CD4-positive, alpha-beta memory T cell (primary cell): ENCODE measurements around the gene AXIN2. TPM values are rescaled to one million over a fixed set of nuclear protein-coding genes. Genes with fewer than 3 reads are reported as not detected.
"Not testable (repeated sequence)": the region's sequence is repeated elsewhere in the genome, so short reads cannot be mapped to it uniquely, and the experiment has no call there.

ENCODE experiments used
- CTCF ChIA-PET: fragments of 350-600 bp; sonication (Branson Sonifier 250); formaldehyde crosslinking; loops from one replicate; lab custom pipeline; 2021; ENCODE audit warnings: inconsistent platforms; ENCODE audit not compliant: partially characterized antibody; lab: Charles Lee
- POLR2A ChIA-PET: fragments of 350-600 bp; sonication (Branson Sonifier 250); formaldehyde crosslinking; loops from one replicate; lab custom pipeline; 2021; ENCODE audit not compliant: partially characterized antibody; lab: Charles Lee
- DNase-seq, 5 donors: peaks; one replicate each; pipeline versions ENCODE4 v3.0.0 to v3.0.0-alpha.2; 2020 to 2022; ENCODE audit warnings: mixed read lengths in 1 of 5
- H3K27ac ChIP-seq: one replicate; pipeline ENCODE4 v1.7.0; 2013; ENCODE audit warnings: low read depth, low read length
- H3K27me3 ChIP-seq: 2 replicates; pipeline ENCODE4 v1.7.0; 2013; ENCODE audit warnings: mild to moderate bottlenecking, low read length, moderate library complexity; ENCODE audit not compliant: insufficient read depth
- H3K36me3 ChIP-seq: 2 replicates; pipeline ENCODE4 v1.7.0; 2013; ENCODE audit warnings: mild to moderate bottlenecking, low read length, moderate library complexity; ENCODE audit not compliant: insufficient read depth
- H3K4me1 ChIP-seq: 2 replicates; pipeline ENCODE4 v1.7.0; 2013; ENCODE audit warnings: mild to moderate bottlenecking, low read length, moderate library complexity; ENCODE audit not compliant: insufficient read depth
- H3K4me3 ChIP-seq, 2 donors: one replicate each; pipeline ENCODE4 v1.7.0; 2013; ENCODE audit warnings: low read length in 2 of 2, mild to moderate bottlenecking in 1 of 2
- H3K9me3 ChIP-seq, 2 donors: one replicate each; pipeline ENCODE4 v1.7.0; 2013; ENCODE audit warnings: low read length in 2 of 2, control low read depth in 1 of 2; ENCODE audit not compliant: control insufficient read depth in 1 of 2
- H3K27ac Mint-ChIP-seq, 7 donors: one replicate each; pipeline ENCODE4 v1.8.0; 2020 to 2021; ENCODE audit warnings: mixed read lengths in 7 of 7, mild to moderate bottlenecking in 6 of 7, inconsistent platforms in 3 of 7, moderate library complexity in 3 of 7
- H3K27me3 Mint-ChIP-seq, 2 donors: one replicate each; pipeline ENCODE4 v1.8.0; 2020 to 2021; ENCODE audit warnings: mixed read lengths in 2 of 2
- H3K36me3 Mint-ChIP-seq, 2 donors: one replicate each; pipeline ENCODE4 v1.8.0; 2020 to 2021; ENCODE audit warnings: mixed read lengths in 2 of 2, inconsistent platforms in 1 of 2, mild to moderate bottlenecking in 1 of 2
- H3K4me1 Mint-ChIP-seq, 4 donors: one replicate each; pipeline ENCODE4 v1.8.0; 2020 to 2021; ENCODE audit warnings: mixed read lengths in 4 of 4, mild to moderate bottlenecking in 1 of 4
- H3K4me3 Mint-ChIP-seq, 8 donors: one replicate each; pipeline ENCODE4 v1.8.0; 2020 to 2021; ENCODE audit warnings: mixed read lengths in 8 of 8, mild to moderate bottlenecking in 7 of 8, moderate library complexity in 6 of 8, inconsistent platforms in 3 of 8
- H3K9me3 Mint-ChIP-seq, 8 donors: one replicate each; pipeline ENCODE4 v1.8.0; 2020 to 2021; ENCODE audit warnings: mixed read lengths in 8 of 8, mild to moderate bottlenecking in 5 of 8, inconsistent platforms in 3 of 8, moderate library complexity in 1 of 8
- intact Hi-C: fragments of 100-400 bp; cut with micrococcal nuclease; formaldehyde crosslinking; loops from one replicate; pipeline ENCODE4 v1.15.1; 2023
- polyA plus RNA-seq, 2 donors: library from polyadenylated mRNA; unstranded; fragments of 300-500 nt; fragmentation: Illumina TruSeq; gene quantifications; one replicate each; pipeline ENCODE4 v1.2.3, GENCODE V29; 2021
- total RNA-seq, 2 experiments: library from RNA; stranded (reverse); gene quantifications; one replicate each; pipeline ENCODE4 v1.2.3, GENCODE V29; 2021

Gene AXIN2
- total and polyA plus RNA-seq, 4 experiments from 2014 or later, result 3.4 to 30.3 (median 20.9) TPM

- peaks cover 9% of the 10 kb centered on the region for H3K4me1 ChIP-seq
- Mint-ChIP-seq H3K4me1 (peaks cover 7 to 19% (median 8%) of the 10 kb centered on the region in 4 donors), H3K36me3 (peaks cover 0 to 3% of the 10 kb centered on the region in 2 donors), H3K27ac (no peak overlapping the region), H3K9me3 (peaks cover 0 to 2% (median 0%) of the 10 kb centered on the region in 8 donors), H3K27me3 (peaks cover 0 to 2% of the 10 kb centered on the region in 2 donors), H3K4me3 (no peak overlapping the region)
- H3K27ac ChIP-seq, result no peak overlapping the region
- H3K27me3 ChIP-seq, result no peaks in the 10 kb centered on the region
- no peak overlapping the region for H3K4me3 ChIP-seq
- intact Hi-C loops, result no loop called here
- no peaks in the 10 kb centered on the region for H3K36me3 ChIP-seq
- POLR2A ChIA-PET, result no interaction called here
- DNase-seq, result no peak
- CTCF ChIA-PET, result no interaction called here
- no peaks in the 10 kb centered on the region for H3K9me3 ChIP-seq
These were observed 45.9 kb downstream of the AXIN2 start for GRCh38 chr17:65515512-65515911.

- H3K36me3 Mint-ChIP-seq, result peaks cover 0 to 4% of the 10 kb centered on the region in 2 donors
- H3K9me3 Mint-ChIP-seq, result peaks cover 0 to 4% (median 0%) of the 10 kb centered on the region in 8 donors
- H3K27ac ChIP-seq, result no peak overlapping the region
- peaks cover 0 to 2% of the 10 kb centered on the region in 2 donors for H3K27me3 Mint-ChIP-seq
- H3K4me1 Mint-ChIP-seq, result peaks cover 3 to 11% (median 7%) of the 10 kb centered on the region in 4 donors
- H3K36me3 ChIP-seq, result no peaks in the 10 kb centered on the region
- H3K27me3 ChIP-seq, result no peaks in the 10 kb centered on the region
- H3K4me3 Mint-ChIP-seq, result no peak overlapping the region
- no peak for DNase-seq
- POLR2A ChIA-PET, result no interaction called here
- no peaks in the 10 kb centered on the region for H3K9me3 ChIP-seq
- H3K4me1 ChIP-seq, result peaks cover 9% of the 10 kb centered on the region
- CTCF ChIA-PET, result no interaction called here
- H3K27ac Mint-ChIP-seq, result peak overlapping the region in 1 of 7 donors; percentile 48
- intact Hi-C loops, result no loop called here
- H3K4me3 ChIP-seq, result no peak overlapping the region
These were observed 46.9 kb downstream of the AXIN2 start for GRCh38 chr17:65514541-65514940.

- H3K27ac Mint-ChIP-seq, result peak overlapping the region in 1 of 7 donors; percentile 48
- Histone ChIP-seq H3K9me3 (no peaks in the 10 kb centered on the region), H3K27me3 (no peaks in the 10 kb centered on the region), H3K4me1 (peaks cover 9% of the 10 kb centered on the region), H3K4me3 (no peak overlapping the region), H3K27ac (no peak overlapping the region), H3K36me3 (no peaks in the 10 kb centered on the region)
- no peak for DNase-seq
- H3K36me3 Mint-ChIP-seq, result peaks cover 0 to 4% of the 10 kb centered on the region in 2 donors
- intact Hi-C loops, result no loop called here
- no peak overlapping the region for H3K4me3 Mint-ChIP-seq
- ChIA-PET CTCF (no interaction called here), POLR2A (no interaction called here)
- peaks cover 0 to 7% (median 6%) of the 10 kb centered on the region in 4 donors for H3K4me1 Mint-ChIP-seq
- peaks cover 0 to 4% (median 0%) of the 10 kb centered on the region in 8 donors for H3K9me3 Mint-ChIP-seq
- H3K27me3 Mint-ChIP-seq, result peaks cover 0 to 2% of the 10 kb centered on the region in 2 donors
These were observed 47.4 kb downstream of the AXIN2 start for GRCh38 chr17:65514082-65514481.

- POLR2A ChIA-PET, result no interaction called here
- no peaks in the 10 kb centered on the region for H3K27me3 Mint-ChIP-seq
- no peak overlapping the region for H3K4me3 Mint-ChIP-seq
These were observed 50.1 kb downstream of the AXIN2 start for GRCh38 chr17:65511316-65511715.

GRCh38 chr17:65509032-65509431 lies 52.4 kb downstream of the AXIN2 start:
- intact Hi-C loops, result no loop called here
- H3K9me3 Mint-ChIP-seq, result peaks cover 0 to 4% (median 0%) of the 10 kb centered on the region in 8 donors
- peaks cover 0 to 6% (median under 1%) of the 10 kb centered on the region in 4 donors for H3K4me1 Mint-ChIP-seq
- H3K4me3 ChIP-seq, result no peak overlapping the region
- H3K27me3 ChIP-seq, result no peaks in the 10 kb centered on the region
- peaks cover 0 to 4% of the 10 kb centered on the region in 2 donors for H3K36me3 Mint-ChIP-seq
- CTCF ChIA-PET, result no interaction called here
- no peaks in the 10 kb centered on the region for H3K27me3 Mint-ChIP-seq
- H3K9me3 ChIP-seq, result no peaks in the 10 kb centered on the region
- DNase-seq, result no peak
- POLR2A ChIA-PET, result no interaction called here
- no peak overlapping the region for H3K4me3 Mint-ChIP-seq
- no peaks in the 10 kb centered on the region for H3K36me3 ChIP-seq
- no peak overlapping the region for H3K27ac Mint-ChIP-seq
- H3K27ac ChIP-seq, result no peak overlapping the region
- peaks cover 1% of the 10 kb centered on the region for H3K4me1 ChIP-seq

More at GRCh38 chr17:65511316-65511715, 50.1 kb downstream of the AXIN2 start:
- H3K4me3 ChIP-seq, result no peak overlapping the region
- CTCF ChIA-PET, result no interaction called here
- H3K27ac ChIP-seq, result no peak overlapping the region
- DNase-seq, result no peak
- no peaks in the 10 kb centered on the region for H3K9me3 ChIP-seq
- no peaks in the 10 kb centered on the region for H3K36me3 ChIP-seq
- Mint-ChIP-seq H3K27ac (no peak overlapping the region), H3K9me3 (peaks cover 0 to 4% (median 0%) of the 10 kb centered on the region in 8 donors), H3K36me3 (peaks cover 0 to 4% of the 10 kb centered on the region in 2 donors), H3K4me1 (peaks cover 0 to 5% (median 3%) of the 10 kb centered on the region in 4 donors)
- no peaks in the 10 kb centered on the region for H3K27me3 ChIP-seq
- intact Hi-C loops, result no loop called here
- H3K4me1 ChIP-seq, result peaks cover 9% of the 10 kb centered on the region

- H3K36me3 ChIP-seq, result not testable (repeated sequence)
These were observed 56.8 kb downstream of the AXIN2 start for GRCh38 chr17:65504673-65505072.

GRCh38 chr17:65504141-65504540 lies 57.3 kb downstream of the AXIN2 start:
- H3K4me1 Mint-ChIP-seq, result peaks cover 0 to 7% (median 0%) of the 10 kb centered on the region in 4 donors
- Histone ChIP-seq H3K27me3 (no peaks in the 10 kb centered on the region), H3K9me3 (no peaks in the 10 kb centered on the region), H3K4me1 (no peaks in the 10 kb centered on the region), H3K27ac (no peak overlapping the region), H3K4me3 (no peak overlapping the region), H3K36me3 (no peaks in the 10 kb centered on the region)
- H3K27ac Mint-ChIP-seq, result peak overlapping the region in 1 of 7 donors; percentile 74
- H3K36me3 Mint-ChIP-seq, result no peaks in the 10 kb centered on the region
- no peak overlapping the region for H3K4me3 Mint-ChIP-seq
- CTCF ChIA-PET, result interaction anchor here (1.1 kb wide), 1 partner anchor 19 kb away, joined by 3 read pairs; no protein-coding TSS in a partner anchor
- POLR2A ChIA-PET, result no interaction called here
- no peaks in the 10 kb centered on the region for H3K27me3 Mint-ChIP-seq
- intact Hi-C loops, result no loop called here
- DNase-seq, result no peak
- peaks cover 0 to 3% (median 0%) of the 10 kb centered on the region in 8 donors for H3K9me3 Mint-ChIP-seq

More at GRCh38 chr17:65504673-65505072, 56.8 kb downstream of the AXIN2 start:
- H3K27ac ChIP-seq, intact Hi-C loops, H3K27me3 Mint-ChIP-seq, H3K9me3 Mint-ChIP-seq, CTCF ChIA-PET, H3K36me3 Mint-ChIP-seq, H3K4me3 Mint-ChIP-seq, H3K9me3 ChIP-seq, POLR2A ChIA-PET, DNase-seq, H3K4me1 Mint-ChIP-seq, H3K4me3 ChIP-seq, H3K4me1 ChIP-seq, H3K27me3 ChIP-seq: not testable (repeated sequence)
- peak overlapping the region in 1 of 7 donors; percentile 57 for H3K27ac Mint-ChIP-seq
